T1000 (cell line): ENCODE results near the gene SYNGR4.
"Not testable (repeated sequence)": the region's sequence is repeated elsewhere in the genome, so short reads cannot be mapped to it uniquely, and the experiment has no call there.

Experiments used
- DNase-seq: peaks from one replicate; lab custom pipeline; 2025; ENCODE audit warnings: mixed read lengths; lab: John Stamatoyannopoulos, UW

Gene SYNGR4

GRCh38 chr19:48371367-48371766, 7.2 kb downstream of the SYNGR4 start:
- DNase-seq, result no peak

GRCh38 chr19:48371771-48372170, 7.6 kb downstream of the SYNGR4 start:
- not testable (repeated sequence) for DNase-seq

GRCh38 chr19:48372904-48373303, 8.7 kb downstream of the SYNGR4 start:
- no peak for DNase-seq

- no peak for DNase-seq
Measured at GRCh38 chr19:48373567-48373966, 9.4 kb downstream of the SYNGR4 start.

GRCh38 chr19:48378194-48378570, 14.0 kb downstream of the SYNGR4 start:
- DNase-seq, result no peak

- DNase-seq, result no peak
Measured at GRCh38 chr19:48379058-48379457, 14.9 kb downstream of the SYNGR4 start.

- DNase-seq, result no peak
Measured at GRCh38 chr19:48381178-48381950, 17.2 kb downstream of the SYNGR4 start.

- DNase-seq, result no peak
Measured at GRCh38 chr19:48382286-48382685, 18.1 kb downstream of the SYNGR4 start.

GRCh38 chr19:48385461-48386087, 21.4 kb downstream of the SYNGR4 start:
- DNase-seq, result no peak

GRCh38 chr19:48386981-48387380, 22.8 kb downstream of the SYNGR4 start:
- no peak for DNase-seq

GRCh38 chr19:48390188-48391099, 26.3 kb downstream of the SYNGR4 start:
- peak; percentile 44 for DNase-seq

GRCh38 chr19:48391100-48392005, 27.2 kb downstream of the SYNGR4 start, which contains the start of gene KDELR1:
KDELR1 (minus strand) TSS chr19:48391551; CDS start chr19:48391358, 193 bp downstream.
- peak; percentile 65 for DNase-seq

GRCh38 chr19:48392006-48392344, 27.8 kb downstream of the SYNGR4 start:
- DNase-seq, result not testable (repeated sequence)

- DNase-seq, result no peak
Measured at GRCh38 chr19:48392860-48393558, 28.8 kb downstream of the SYNGR4 start.

GRCh38 chr19:48393559-48394330, 29.6 kb downstream of the SYNGR4 start, which contains the start of gene GRIN2D:
GRIN2D (plus strand) TSS chr19:48393668; CDS start chr19:48398393, 4,725 bp downstream.
- no peak for DNase-seq

- no peak for DNase-seq
Measured at GRCh38 chr19:48394331-48395169, 30.4 kb downstream of the SYNGR4 start.

- no peak for DNase-seq
Measured at GRCh38 chr19:48395170-48395455, 30.9 kb downstream of the SYNGR4 start.

GRCh38 chr19:48395499-48395898, 31.3 kb downstream of the SYNGR4 start:
- no peak for DNase-seq
